Measurements from ENCODE around the gene STPG3.

The STPG3 gene

GRCh38 chr9:137251194-137251461 lies at the start of gene STPG3:
TSS of gene STPG3 (plus strand) at chr9:137251286. CDS start at chr9:137251287, 1 bp downstream.
- no peak for DNase-seq

GRCh38 chr9:137202966-137203365 lies 48.1 kb upstream of the STPG3 start:
- no peak for DNase-seq

DNA sequence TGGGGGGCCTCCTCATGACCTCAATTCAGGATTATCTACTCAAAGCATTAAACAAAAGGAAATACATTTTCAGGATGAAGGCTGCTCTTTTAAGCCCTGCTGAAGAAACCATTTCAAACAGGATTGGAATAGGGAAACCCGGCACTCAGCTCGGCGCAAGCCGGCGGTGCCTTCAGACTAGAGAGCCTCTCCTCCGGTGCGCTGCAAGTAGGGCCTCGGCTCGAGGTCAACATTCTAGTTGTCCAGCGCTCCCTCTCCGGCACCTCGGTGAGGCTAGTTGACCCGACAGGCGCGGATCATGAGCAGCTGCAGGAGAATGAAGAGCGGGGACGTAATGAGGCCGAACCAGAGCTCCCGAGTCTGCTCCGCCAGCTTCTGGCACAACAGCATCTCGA lies 46.4 kb upstream of the STPG3 start:
- no peak for DNase-seq

DNA sequence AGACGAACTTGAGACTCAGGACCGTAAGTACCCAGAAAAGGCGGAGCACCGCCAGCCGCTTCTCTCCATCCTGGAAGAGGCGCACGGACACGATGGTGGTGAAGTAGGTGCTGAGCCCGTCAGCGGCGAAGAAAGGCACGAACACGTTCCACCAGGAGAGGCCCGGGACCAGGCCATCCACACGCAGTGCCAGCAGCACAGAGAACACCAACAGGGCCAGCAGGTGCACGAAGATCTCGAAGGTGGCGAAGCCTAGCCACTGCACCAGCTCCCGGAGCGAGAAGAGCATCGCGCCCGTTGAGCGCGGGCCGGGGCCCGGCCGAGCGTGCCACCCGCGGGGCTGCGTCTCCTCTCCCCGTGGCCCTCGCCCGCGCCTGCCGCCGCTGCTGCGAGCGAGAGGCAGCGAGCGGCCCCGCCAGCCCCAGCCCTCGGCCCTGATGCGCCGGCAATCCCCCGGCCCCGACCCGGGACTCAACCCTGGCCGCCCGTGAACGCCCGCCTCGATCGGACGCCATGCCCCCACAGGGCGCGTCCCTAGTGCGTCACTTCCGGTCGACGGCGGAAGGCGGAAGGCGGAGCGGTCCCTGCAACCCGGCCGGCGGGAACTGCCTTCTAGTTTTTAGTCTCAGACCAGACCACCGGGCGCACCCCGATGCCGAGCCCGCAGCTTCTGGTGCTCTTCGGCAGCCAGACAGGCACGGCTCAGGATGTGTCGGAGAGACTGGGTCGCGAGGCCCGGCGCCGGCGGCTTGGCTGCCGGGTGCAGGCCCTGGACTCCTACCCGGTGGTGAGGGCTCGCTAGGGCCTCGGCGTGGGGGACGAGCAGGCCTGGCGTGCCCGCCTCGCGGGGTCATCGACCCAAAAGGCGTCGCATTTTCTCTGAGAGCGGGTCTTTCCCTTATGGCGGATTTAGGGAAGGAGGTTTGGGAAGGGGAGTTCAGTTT lies 45.7 kb upstream of the STPG3 start, which contains the start of the genes NDOR1 and TMEM203:
TSS of gene NDOR1 (plus strand) at position 575 of the 944 bp plus-strand sequence. CDS start at position 653, 78 bp downstream.
TSS of gene TMEM203 (minus strand) at position 523 of the 944 bp plus-strand sequence. CDS start at position 289, 234 bp downstream.
- DNase-seq, result peak; percentile 96 to 97

- no peak for DNase-seq
Observed at GRCh38 chr9:137206602-137207001, 44.5 kb upstream of the STPG3 start.

- no peak for DNase-seq
Observed at GRCh38 chr9:137211532-137211931, 39.6 kb upstream of the STPG3 start.

DNA sequence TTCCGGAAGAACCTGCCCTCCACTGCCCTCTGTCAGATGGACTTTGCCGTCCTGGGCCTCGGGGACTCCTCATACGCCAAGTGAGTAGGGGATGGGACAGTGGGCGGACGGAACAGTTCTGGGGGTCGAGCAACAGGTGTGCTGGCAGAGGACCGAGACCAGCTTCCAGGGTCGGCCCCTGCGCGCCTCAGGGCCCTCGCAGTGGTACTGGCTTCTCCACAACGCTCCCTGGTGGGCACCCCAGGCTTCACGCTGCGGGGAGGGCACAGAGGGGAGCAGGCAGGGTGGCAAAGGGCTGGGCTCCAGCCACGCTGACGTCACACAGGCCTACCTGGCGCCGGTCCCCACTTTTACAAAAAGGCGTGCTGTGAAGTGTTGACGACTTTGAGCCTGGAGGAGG lies 38.6 kb upstream of the STPG3 start:
- no peak for DNase-seq

GRCh38 chr9:137213160-137214060 lies 37.7 kb upstream of the STPG3 start:
- DNase-seq, result no peak

GRCh38 chr9:137214620-137215019 lies 36.5 kb upstream of the STPG3 start:
- no peak for DNase-seq

- DNase-seq, result no peak
Observed at GRCh38 chr9:137215196-137215986, 35.7 kb upstream of the STPG3 start.

DNA sequence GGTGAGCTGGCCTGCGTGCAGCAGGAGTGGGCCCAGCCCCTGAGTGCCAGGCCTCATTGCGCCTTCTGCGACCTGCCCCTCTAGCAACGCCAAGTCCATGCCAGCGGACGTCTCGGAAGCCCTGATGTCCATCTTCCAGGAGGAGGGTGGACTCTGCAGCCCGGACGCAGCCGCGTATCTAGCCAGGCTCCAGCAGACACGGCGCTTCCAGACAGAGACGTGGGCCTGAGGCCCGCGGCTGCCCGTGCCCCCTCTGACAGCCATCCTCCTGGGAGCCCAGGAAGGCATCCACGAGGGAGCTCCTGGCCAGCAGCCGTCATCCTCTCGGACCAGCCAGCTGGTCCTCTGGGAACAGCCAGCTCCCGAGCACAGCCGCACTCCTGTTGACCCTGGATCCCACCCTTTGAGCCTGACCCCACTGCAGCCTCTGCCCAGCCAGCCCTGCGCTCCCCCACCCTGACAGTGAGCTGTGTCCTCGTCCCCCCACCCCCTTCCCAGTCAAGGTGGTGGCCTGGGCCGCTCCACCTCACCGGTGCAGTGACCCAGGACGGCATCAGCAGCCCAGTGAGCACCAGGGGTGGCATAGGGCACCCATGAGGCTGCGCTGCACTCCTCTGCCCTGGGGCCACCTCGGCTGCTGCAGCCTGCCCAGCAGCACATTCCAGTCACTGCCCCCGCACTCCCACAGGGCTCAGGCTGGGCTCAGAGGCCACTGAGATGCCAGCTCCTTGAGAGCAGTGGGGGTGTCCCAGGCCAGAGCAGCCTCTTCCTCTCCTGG lies 34.7 kb upstream of the STPG3 start:
- no peak for DNase-seq

GRCh38 chr9:137217276-137218211 lies 33.5 kb upstream of the STPG3 start:
- DNase-seq, result no peak

DNA sequence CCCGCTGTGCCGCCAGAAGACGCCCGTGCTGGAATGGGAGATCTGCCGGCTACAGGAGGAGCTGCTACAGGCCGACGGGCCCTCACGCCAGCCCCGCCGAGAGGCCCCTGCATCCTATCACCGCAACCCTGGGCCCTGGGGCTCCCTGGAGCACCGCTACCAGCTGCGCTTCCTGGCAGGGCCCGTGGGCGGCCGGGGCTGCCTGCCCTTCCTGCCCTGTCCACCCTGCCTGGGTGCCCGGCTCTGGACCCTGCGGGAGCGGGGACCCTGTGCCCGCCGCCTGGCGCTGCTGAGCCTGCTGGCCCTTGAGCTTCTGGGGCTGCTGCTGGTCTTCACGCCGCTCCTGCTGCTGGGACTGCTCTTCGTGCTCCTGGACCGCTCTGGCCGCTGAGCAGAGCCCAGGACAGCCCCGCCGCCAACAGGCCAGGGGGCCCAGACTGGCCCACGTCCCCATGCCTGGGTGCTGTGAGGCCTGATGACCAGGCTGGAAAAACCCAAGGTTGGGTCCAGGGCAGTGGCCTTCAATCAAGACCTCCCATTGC lies 32.8 kb upstream of the STPG3 start:
- DNase-seq, result no peak

DNA sequence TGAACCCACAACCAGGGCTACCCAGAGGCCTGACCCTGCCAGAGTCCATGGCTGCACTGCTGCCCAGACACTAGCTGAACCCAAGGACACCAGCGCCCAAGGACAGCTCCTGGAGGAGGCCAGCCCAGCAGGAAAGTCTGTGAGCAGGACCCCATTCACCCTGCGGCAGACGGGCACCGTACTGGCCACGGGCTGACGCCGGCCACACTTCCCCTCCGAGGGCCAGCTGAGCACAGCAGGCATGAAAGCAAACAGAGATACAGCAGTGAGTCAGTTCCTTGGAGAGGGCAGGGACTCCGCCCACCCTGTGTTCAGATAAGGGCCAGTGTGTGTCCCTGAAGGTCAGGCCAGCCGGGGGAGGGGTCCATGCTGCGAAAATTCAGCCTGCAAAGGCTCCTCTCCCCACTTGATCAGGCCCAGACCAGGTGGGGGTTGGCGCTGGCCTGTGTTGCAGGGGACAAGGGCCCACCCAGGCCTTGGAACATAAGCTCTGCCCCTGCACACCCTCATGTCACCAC lies 32.3 kb upstream of the STPG3 start:
- DNase-seq, result peak in 1 of 2 experiments; percentile 19

GRCh38 chr9:137219757-137220316 lies 31.2 kb upstream of the STPG3 start:
- DNase-seq, result no peak

DNA sequence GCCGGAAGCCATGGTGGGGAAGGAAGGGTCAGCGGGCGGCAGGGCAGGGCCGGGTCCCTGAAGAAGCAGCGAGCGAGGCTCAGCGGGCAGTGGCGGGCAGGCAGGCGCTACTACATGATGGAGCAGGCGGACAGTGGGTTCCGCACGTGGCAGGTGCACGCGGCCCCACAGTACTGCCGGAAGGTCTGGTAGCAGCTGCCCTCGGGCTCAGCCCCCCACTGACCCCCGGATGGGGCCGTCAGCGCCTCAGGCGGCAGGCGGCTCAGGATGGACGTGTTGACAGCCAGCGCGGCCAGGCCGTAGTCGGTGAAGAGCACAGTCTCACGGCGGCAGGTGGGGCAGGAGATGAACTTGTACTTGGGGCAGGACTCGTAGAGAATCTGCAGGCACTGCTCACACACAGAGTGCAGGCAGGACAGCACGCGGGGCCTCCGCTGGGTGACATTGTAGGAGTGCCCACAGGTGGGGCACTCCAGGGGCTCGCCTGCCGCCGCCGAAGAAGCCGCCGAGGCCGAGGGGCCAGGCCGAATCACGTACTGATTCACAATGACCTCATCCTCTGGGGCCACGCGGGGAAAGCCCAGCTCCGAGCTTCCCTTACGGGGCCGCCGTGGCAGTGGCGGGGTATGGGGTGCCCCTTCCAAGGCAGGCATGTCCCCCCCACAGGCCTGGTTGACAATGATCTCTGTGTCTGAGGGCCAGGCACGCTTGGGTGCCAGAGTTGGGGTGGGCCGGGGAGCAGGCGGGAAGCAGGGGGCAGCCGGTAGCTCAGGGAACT lies 30.6 kb upstream of the STPG3 start:
- no peak for DNase-seq

DNA sequence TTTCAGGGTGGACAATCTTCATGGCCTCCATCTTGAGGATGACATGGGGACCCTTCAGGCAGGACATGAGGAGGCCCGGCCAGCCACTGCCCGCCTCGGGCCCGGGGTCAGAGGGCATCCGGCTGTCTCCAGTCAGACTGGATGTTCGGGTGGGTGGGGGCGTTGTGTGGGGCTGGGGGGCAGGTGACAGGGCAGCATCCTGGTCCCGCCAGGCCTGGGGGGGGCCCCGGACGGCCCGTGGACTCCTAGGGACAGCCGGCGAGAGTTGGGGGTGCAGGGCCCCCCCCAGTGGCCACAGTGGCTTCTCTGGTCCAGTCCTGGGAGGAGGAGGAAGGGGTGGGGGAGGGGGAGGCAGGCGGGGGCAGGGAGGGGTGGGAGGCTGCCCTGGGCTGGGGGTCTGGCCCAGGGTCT lies 30.0 kb upstream of the STPG3 start:
- DNase-seq, result no peak

GRCh38 chr9:137221506-137222111 lies 29.5 kb upstream of the STPG3 start:
- no peak for DNase-seq
